ENCODE results near the gene TXLNB. TPM values are rescaled to one million over a fixed set of nuclear protein-coding genes. Genes with fewer than 3 reads are reported as not detected.
"Not testable (repeated sequence)": the region's sequence is repeated elsewhere in the genome, so short reads cannot be mapped to it uniquely, and the experiment has no call there.

TXLNB gene
- total and polyA plus RNA-seq, 4 donors = 0.10 to 3.4 (median 1.1) TPM

DNA sequence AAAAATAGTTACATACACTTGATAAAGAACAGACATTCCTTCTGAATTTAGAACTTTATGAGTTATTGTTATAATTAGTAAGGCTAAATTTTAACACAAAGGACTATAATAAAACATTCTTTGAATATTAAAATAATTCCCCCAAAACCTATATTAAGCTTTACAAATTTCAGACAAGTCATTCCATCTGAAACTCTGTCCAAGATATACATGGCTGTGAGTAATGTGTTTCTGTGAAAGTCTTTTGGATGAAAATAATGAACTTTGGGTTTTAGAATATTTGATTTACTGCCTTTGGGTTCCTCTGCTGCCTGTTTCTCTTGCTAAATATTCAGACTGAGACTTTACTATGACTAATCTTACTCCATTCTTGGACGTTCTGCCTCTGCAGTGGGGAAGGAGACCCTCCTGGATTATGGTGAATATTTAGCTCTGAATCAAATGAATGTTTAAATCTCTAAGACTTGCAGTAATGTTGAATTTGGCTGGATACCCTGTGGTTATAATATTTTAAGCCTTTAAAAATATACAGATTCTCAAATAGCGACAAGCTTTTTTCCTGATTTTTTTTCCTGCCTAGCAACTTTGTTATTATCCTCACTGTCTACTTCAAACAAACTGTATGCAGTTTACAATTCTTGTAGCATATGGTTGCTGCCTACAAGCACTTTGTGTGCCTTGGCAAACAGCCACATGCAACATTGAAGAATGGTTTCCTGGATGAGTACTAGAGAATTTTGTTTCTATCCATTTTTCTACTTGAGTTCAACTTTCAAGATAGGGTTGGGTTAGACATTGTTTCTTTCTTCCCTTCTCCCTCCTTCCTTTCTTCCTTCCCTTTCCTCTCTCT lies 51.4 kb downstream of the TXLNB start:
- no peak overlapping the region for H3K4me3 ChIP-seq (ENCODE audit: low read length in 2 of 2)
- H3K27ac ChIP-seq (ENCODE audit: low read depth in 1 of 2, low read length in 2 of 2) = peak overlapping the region; percentile 76 to 80
- ATAC-seq (ENCODE audit: low FRiP score) = peak; percentile 68
- no peaks in the 10 kb centered on the region for H3K9me3 ChIP-seq (ENCODE audit: control insufficient read depth, low read length)
- H3K36me3 ChIP-seq (ENCODE audit: control insufficient read depth in 1 of 2, insufficient read depth in 2 of 2, low read length in 1 of 2) = no peaks in the 10 kb centered on the region
- WGBS, 2 donors = 0 to 5% methylated on average over 2 of the region's 2 CpGs
- no peaks in the 10 kb centered on the region for H3K27me3 ChIP-seq (ENCODE audit: control insufficient read depth in 1 of 2, insufficient read depth in 2 of 2, low read length in 1 of 2)
- no peak for DNase-seq
- intact Hi-C loops (cut with DNase I) = loop anchor here in 1 of 2 donors (5.0 kb wide), 1 partner anchor 97 kb away; no protein-coding TSS in a partner anchor
- peaks cover 0 to 10% of the 10 kb centered on the region in 2 donors for H3K4me1 ChIP-seq (ENCODE audit: control insufficient read depth in 1 of 2, insufficient read depth in 2 of 2, low read length in 2 of 2)

DNA sequence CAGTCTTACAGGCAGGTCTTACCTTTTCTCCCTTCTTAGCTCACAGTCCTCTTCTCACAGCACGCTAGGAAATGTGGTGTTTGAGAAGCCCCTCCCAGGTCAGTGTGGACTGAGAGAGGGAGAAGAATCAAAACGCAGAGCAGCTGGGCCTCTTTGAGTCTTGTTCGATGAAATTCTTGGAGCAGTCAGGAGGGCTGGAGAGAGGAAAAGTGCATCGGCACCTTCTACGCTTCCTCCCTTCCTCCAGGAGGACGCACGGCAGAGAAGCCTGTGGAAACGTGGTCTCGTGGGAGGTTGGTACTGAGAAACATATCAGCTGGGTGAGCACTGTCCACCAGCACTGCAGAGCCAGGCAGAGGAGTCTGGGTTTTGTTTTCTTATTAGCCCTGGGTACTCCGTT lies 52.7 kb downstream of the TXLNB start:
- no peaks in the 10 kb centered on the region for H3K27me3 ChIP-seq (ENCODE audit: control insufficient read depth in 1 of 2, insufficient read depth in 2 of 2, low read length in 1 of 2)
- ATAC-seq (ENCODE audit: low FRiP score) = peak; percentile 17
- H3K9me3 ChIP-seq (ENCODE audit: control insufficient read depth, low read length) = peaks cover 1% of the 10 kb centered on the region
- H3K4me3 ChIP-seq (ENCODE audit: low read length in 2 of 2) = no peak overlapping the region
- DNase-seq = no peak
- intact Hi-C loops (cut with DNase I) = loop anchor here in 1 of 2 donors (1.0 kb wide), 1 partner anchor 20 kb away; no protein-coding TSS in a partner anchor
- WGBS, 2 donors = 8 to 9% methylated on average over 10 of the region's 10 CpGs
- no peaks in the 10 kb centered on the region for H3K36me3 ChIP-seq (ENCODE audit: control insufficient read depth in 1 of 2, insufficient read depth in 2 of 2, low read length in 1 of 2)
- peaks cover 0 to 9% of the 10 kb centered on the region in 2 donors for H3K4me1 ChIP-seq (ENCODE audit: control insufficient read depth in 1 of 2, insufficient read depth in 2 of 2, low read length in 2 of 2)
- peak overlapping the region; percentile 7 to 92 for H3K27ac ChIP-seq (ENCODE audit: low read depth in 1 of 2, low read length in 2 of 2)

- 89% methylated on average over 5 of the region's 5 CpGs for WGBS, 2 donors
- DNase-seq = no peak
Observed at GRCh38 chr6:139236105-139236504, 55.7 kb downstream of the TXLNB start.

DNA sequence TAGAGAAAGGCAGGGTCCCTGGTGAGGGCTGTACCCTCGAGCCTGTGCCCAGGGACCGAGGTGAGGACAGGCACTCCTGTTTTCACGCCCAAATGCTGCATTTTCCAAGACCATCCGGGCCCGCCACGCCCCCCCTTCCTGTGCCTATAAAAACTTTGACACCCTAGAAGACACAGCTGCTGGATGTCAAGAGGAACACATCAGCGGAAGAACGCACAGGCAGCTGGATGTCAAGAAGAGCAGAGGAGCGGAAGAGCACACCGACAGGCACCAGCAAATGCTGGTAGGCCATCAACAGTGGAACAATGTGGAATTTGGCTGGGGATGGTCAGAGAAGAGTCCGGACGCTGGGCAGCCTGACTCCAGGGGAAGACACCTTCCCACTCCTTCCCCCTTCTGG lies 56.1 kb downstream of the TXLNB start:
- intact Hi-C loops (cut with DNase I) = no loop called here
- H3K4me3 ChIP-seq (ENCODE audit: low read length in 2 of 2) = no peak overlapping the region
- H3K27me3 ChIP-seq (ENCODE audit: control insufficient read depth in 1 of 2, insufficient read depth in 2 of 2, low read length in 1 of 2) = no peaks in the 10 kb centered on the region
- H3K27ac ChIP-seq (ENCODE audit: low read depth in 1 of 2, low read length in 2 of 2) = no peak overlapping the region
- H3K4me1 ChIP-seq (ENCODE audit: control insufficient read depth in 1 of 2, insufficient read depth in 2 of 2, low read length in 2 of 2) = no peaks in the 10 kb centered on the region
- ATAC-seq (ENCODE audit: low FRiP score) = no peak
- H3K9me3 ChIP-seq (ENCODE audit: control insufficient read depth, low read length) = peaks cover 1% of the 10 kb centered on the region
- 96% methylated on average over 12 of the region's 12 CpGs for WGBS, 2 donors
- no peaks in the 10 kb centered on the region for H3K36me3 ChIP-seq (ENCODE audit: control insufficient read depth in 1 of 2, insufficient read depth in 2 of 2, low read length in 1 of 2)
- no peak for DNase-seq

More at GRCh38 chr6:139236105-139236504, 55.7 kb downstream of the TXLNB start:
- peaks cover 0 to 3% of the 10 kb centered on the region in 2 donors for H3K4me1 ChIP-seq (ENCODE audit: control insufficient read depth in 1 of 2, insufficient read depth in 2 of 2, low read length in 2 of 2)
- peaks cover 1% of the 10 kb centered on the region for H3K9me3 ChIP-seq (ENCODE audit: control insufficient read depth, low read length)
- no peak overlapping the region for H3K27ac ChIP-seq (ENCODE audit: low read depth in 1 of 2, low read length in 2 of 2)
- no peaks in the 10 kb centered on the region for H3K27me3 ChIP-seq (ENCODE audit: control insufficient read depth in 1 of 2, insufficient read depth in 2 of 2, low read length in 1 of 2)
- ATAC-seq (ENCODE audit: low FRiP score) = no peak
- H3K4me3 ChIP-seq (ENCODE audit: low read length in 2 of 2) = no peak overlapping the region
- intact Hi-C loops (cut with DNase I) = no loop called here
- no peaks in the 10 kb centered on the region for H3K36me3 ChIP-seq (ENCODE audit: control insufficient read depth in 1 of 2, insufficient read depth in 2 of 2, low read length in 1 of 2)

- intact Hi-C loops (cut with DNase I); ATAC-seq (ENCODE audit: low FRiP score); H3K36me3 ChIP-seq (ENCODE audit: control insufficient read depth in 1 of 2, insufficient read depth in 2 of 2, low read length in 1 of 2); H3K27ac ChIP-seq (ENCODE audit: low read depth in 1 of 2, low read length in 2 of 2); H3K27me3 ChIP-seq (ENCODE audit: control insufficient read depth in 1 of 2, insufficient read depth in 2 of 2, low read length in 1 of 2); H3K4me3 ChIP-seq (ENCODE audit: low read length in 2 of 2); DNase-seq; H3K9me3 ChIP-seq (ENCODE audit: control insufficient read depth, low read length); H3K4me1 ChIP-seq (ENCODE audit: control insufficient read depth in 1 of 2, insufficient read depth in 2 of 2, low read length in 2 of 2): not testable (repeated sequence)
- 89% methylated on average over 2 of the region's 2 CpGs for WGBS, 2 donors
Observed at GRCh38 chr6:139234193-139234592, 57.6 kb downstream of the TXLNB start.

- 41 to 42% methylated on average over 2 of the region's 2 CpGs for WGBS, 2 donors
- Histone ChIP-seq H3K27ac (ENCODE audit: low read depth in 1 of 2, low read length in 2 of 2) (no peak overlapping the region), H3K9me3 (ENCODE audit: control insufficient read depth, low read length) (peaks cover 1% of the 10 kb centered on the region), H3K4me3 (ENCODE audit: low read length in 2 of 2) (no peak overlapping the region), H3K36me3 (ENCODE audit: control insufficient read depth in 1 of 2, insufficient read depth in 2 of 2, low read length in 1 of 2) (no peaks in the 10 kb centered on the region), H3K4me1 (ENCODE audit: control insufficient read depth in 1 of 2, insufficient read depth in 2 of 2, low read length in 2 of 2) (no peaks in the 10 kb centered on the region), H3K27me3 (ENCODE audit: control insufficient read depth in 1 of 2, insufficient read depth in 2 of 2, low read length in 1 of 2) (no peaks in the 10 kb centered on the region)
- DNase-seq (no peak), ATAC-seq (ENCODE audit: low FRiP score) (no peak)
- intact Hi-C loops (cut with DNase I) = no loop called here
Observed at GRCh38 chr6:139231206-139231605, 60.6 kb downstream of the TXLNB start.

- 63 to 64% methylated on average over 3 of the region's 3 CpGs for WGBS, 2 donors
- no peak overlapping the region for H3K27ac ChIP-seq (ENCODE audit: low read depth in 1 of 2, low read length in 2 of 2)
- no peak for DNase-seq
- H3K4me1 ChIP-seq (ENCODE audit: control insufficient read depth in 1 of 2, insufficient read depth in 2 of 2, low read length in 2 of 2) = no peaks in the 10 kb centered on the region
- no peak overlapping the region for H3K4me3 ChIP-seq (ENCODE audit: low read length in 2 of 2)
- peaks cover 1% of the 10 kb centered on the region for H3K9me3 ChIP-seq (ENCODE audit: control insufficient read depth, low read length)
- no peaks in the 10 kb centered on the region for H3K36me3 ChIP-seq (ENCODE audit: control insufficient read depth in 1 of 2, insufficient read depth in 2 of 2, low read length in 1 of 2)
- ATAC-seq (ENCODE audit: low FRiP score) = no peak
- intact Hi-C loops (cut with DNase I) = no loop called here
- H3K27me3 ChIP-seq (ENCODE audit: control insufficient read depth in 1 of 2, insufficient read depth in 2 of 2, low read length in 1 of 2) = no peaks in the 10 kb centered on the region
Observed at GRCh38 chr6:139230391-139230840, 61.4 kb downstream of the TXLNB start.

DNA sequence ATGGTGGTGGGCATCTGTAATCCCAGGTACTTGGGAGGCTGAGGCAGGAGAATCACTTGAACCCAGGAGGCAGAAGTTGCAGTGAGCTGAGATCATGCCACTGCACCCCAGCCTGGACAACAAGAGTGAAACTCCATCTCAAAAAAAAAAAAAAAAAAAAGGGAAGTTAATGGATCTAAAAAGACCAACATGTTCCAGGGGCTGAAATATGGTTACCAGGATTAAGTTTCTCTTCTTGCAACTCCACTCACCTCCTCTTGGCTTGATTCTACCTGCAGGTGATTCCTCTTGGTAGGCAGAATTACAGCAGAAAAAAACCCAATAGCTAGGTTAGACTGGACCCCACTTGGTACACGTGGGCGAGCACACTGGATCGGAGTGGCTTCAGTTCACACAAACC lies 63.4 kb downstream of the TXLNB start:
- H3K27me3 ChIP-seq (ENCODE audit: control insufficient read depth in 1 of 2, insufficient read depth in 2 of 2, low read length in 1 of 2); ATAC-seq (ENCODE audit: low FRiP score); DNase-seq; H3K9me3 ChIP-seq (ENCODE audit: control insufficient read depth, low read length); H3K4me1 ChIP-seq (ENCODE audit: control insufficient read depth in 1 of 2, insufficient read depth in 2 of 2, low read length in 2 of 2); H3K36me3 ChIP-seq (ENCODE audit: control insufficient read depth in 1 of 2, insufficient read depth in 2 of 2, low read length in 1 of 2); intact Hi-C loops (cut with DNase I); H3K4me3 ChIP-seq (ENCODE audit: low read length in 2 of 2); H3K27ac ChIP-seq (ENCODE audit: low read depth in 1 of 2, low read length in 2 of 2): not testable (repeated sequence)
- 97 to 99% methylated on average over 3 of the region's 3 CpGs for WGBS, 2 donors

DNA sequence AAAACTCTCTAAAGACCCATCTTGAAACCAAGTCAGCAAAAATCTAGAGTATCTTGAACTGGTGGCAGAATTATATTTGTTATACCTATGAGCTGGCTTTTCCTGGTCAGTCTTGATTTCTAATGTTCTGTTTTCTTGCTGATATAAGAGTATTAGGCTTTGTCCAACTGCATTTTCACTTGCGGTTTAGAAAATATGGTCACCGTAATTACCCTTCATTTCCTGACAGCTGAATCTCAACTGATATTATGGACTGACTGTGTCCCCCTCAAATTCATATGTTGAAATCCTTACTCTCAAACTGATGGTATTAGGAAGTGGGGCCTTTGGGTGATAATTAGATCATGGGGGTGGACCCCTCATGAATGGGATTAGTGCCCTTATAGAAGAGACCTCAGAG lies 72.1 kb downstream of the TXLNB start:
- ATAC-seq (ENCODE audit: low FRiP score) (no peak), DNase-seq (no peak)
- WGBS, 2 donors = 97 to 98% methylated on average over 2 of the region's 2 CpGs
- no peak overlapping the region for H3K4me3 ChIP-seq (ENCODE audit: low read length in 2 of 2)
- intact Hi-C loops (cut with DNase I) = loop anchor here (1.0 to 5.0 kb wide), 5 partner anchors 20 to 402 kb away; no protein-coding TSS in a partner anchor
- no peaks in the 10 kb centered on the region for H3K4me1 ChIP-seq (ENCODE audit: control insufficient read depth in 1 of 2, insufficient read depth in 2 of 2, low read length in 2 of 2)
- peak overlapping the region; percentile 8 to 57 for H3K27ac ChIP-seq (ENCODE audit: low read depth in 1 of 2, low read length in 2 of 2)
- no peaks in the 10 kb centered on the region for H3K36me3 ChIP-seq (ENCODE audit: control insufficient read depth in 1 of 2, insufficient read depth in 2 of 2, low read length in 1 of 2)
- no peaks in the 10 kb centered on the region for H3K9me3 ChIP-seq (ENCODE audit: control insufficient read depth, low read length)
- H3K27me3 ChIP-seq (ENCODE audit: control insufficient read depth in 1 of 2, insufficient read depth in 2 of 2, low read length in 1 of 2) = no peaks in the 10 kb centered on the region

All from aorta (tissue), 5 donors.